ENCODE data around the gene DNAH6.

DNAH6 gene

DNA sequence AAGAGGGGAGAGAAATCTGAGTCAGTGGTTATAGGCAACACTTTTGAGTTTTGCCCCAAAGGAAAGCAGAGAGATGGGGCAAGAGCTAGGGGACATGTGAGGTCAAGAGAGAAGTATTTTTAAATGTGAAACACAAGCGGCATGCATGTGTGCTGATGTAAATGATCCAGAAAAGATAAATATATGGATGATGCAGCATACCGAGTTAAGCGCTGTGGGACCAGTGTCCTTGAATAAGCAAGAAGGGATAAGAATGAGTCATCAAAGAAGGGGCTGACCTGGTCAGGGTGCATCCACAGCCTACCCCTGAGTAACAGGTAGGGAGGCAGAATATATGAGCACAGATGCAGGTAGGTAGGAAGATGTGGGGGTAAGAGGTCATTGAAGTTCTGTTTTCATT, 183.7 kb downstream of the DNAH6 start:
- DNase-seq = no peak

DNA sequence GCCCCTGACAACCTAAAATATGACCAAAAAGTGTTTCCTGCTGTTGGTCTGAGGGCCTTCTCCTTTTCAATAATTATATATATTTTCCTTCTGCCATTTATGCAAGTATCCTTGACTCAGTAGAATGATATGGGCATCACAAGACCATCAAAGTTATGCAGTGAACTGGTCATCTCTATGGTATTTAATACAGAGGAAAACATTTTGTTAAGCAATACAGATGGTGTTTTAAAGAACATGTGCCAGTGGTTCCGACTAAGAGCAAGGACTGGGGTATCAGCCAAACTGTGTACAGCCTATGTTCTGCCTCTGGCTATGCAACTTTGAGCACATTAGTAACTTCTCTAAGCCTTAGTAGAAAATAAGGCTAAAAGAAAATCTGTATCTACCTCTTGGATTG, 185.6 kb downstream of the DNAH6 start:
- no peak for DNase-seq

DNA sequence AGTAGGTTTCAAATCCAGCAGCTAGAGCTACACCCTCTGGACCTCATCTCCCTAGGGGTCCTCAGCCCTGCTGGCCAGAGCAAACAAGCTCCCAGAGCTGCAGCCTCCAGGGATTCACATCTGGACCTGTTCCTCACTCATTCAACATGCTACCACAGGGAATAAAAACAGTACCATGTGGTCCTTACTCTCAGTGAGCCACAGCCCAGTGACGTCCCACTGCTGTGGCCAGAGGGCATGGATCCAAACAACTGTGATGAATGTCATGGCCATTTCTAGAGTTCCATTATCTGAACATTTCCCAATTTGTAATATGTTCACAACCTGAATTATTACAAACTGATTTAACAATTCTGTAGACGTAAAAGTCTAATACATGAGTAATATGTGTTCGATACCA, 186.6 kb downstream of the DNAH6 start:
- no peak for DNase-seq

DNA sequence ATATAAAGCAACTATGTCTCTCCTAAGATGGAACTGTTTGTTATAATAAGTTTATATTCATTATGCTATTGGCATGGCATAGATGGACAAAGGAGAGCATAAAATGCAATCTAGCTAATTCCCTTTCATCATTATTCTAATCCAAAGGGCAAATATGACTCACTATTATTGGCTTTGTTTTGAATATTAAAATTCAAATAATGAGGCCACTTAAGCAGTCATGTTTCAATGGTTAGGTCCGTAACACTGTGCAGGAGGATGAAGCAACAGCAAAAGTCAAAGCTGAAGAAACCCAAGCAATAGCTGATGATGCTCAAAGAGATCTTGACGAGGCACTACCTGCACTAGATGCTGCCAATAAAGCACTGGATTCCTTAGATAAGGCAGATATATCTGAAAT, 187.5 kb downstream of the DNAH6 start:
- DNase-seq = no peak

DNA sequence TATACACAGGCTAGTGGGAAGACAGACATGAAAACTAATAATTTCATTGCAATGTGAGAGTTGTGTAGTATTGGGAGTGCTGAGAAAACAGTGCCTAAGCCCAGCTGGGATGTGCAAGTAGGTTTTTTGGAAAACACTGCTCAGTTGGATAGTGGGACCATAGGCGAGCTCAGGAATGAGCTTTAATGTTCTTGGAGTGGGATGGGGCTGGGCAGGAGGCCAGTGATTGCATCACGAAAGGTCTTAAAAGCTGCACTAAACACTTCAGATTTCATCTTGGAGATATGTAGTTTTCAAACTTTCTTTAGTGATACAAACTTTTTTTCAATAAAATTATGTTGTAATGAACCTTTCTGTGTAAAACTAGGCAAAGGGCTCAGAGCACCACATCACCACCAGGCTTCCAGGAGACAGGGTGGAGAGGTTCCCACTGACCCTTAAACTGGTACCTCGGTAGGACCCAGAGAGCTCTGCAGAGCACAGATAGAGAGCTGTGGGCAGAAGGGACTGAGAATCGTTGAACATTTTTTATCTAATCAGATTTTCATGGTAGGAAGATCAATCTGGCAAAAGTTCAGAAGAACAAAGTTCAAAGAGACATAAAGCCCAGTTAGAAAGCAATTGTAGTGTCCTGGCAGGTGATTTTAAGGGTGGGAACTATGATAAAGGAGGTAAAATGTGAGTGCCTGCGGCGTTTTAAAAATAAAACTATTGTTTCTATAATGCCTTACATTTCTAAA, 188.4 kb downstream of the DNAH6 start:
- no peak for DNase-seq

DNA sequence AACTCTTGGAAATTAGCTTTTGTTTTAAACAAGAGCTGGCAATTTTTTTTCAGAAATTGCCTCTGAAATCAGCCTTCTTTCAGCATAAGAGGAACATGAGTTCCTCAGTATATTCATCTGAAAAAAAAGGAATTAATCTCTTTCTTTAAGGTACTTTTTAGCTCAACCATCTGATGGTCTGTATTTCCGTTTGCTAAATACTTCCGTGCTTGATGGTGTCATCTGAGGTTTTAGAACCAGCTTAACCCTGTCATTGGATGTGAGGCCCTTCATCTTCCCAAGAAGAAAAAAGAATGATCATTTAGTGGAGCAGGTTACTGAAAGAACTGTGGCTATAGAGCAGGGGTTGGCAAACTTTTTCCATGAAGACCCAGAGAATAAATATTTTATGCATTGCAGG, 189.6 kb downstream of the DNAH6 start:
- DNase-seq = no peak

DNA sequence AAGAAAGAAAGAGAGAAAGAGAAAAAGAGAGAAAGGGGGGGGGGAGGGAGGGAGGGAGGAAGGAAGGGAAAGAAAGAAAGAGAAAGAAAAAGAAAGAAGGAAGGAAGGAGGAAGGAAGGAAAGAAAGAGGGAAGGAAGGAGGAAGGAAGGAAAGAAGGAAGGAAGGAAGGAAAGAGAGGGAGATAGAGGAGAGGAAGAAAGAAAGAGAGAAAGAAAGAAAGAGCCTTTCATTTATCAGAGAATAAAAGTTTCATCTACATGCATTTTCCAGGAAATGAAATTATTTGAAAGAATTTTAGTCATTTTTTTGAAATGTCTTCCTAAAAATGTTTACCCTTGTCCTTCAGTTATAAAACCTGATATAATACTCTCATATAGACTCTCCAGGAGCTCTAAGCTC, 192.1 kb downstream of the DNAH6 start:
- no peak for DNase-seq

DNA sequence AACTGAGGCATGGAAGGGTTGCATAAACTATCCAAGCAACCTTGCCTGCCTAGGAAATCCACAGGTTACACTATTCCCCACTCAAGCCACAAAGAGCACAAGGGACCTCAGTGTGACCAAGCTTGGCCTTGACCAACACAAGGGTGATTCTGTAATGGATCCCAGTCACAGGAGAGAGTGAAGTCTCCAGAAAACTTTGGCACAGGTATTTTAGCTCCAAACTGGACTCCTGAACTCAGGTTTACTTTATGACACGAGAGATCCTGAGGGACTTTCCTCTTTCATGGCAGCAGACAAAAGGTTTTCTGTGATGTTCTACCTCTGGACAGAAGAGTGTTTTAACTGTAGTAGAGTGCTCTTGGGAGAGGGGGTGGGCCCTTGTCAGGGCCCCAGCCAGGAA, 195.4 kb downstream of the DNAH6 start:
- DNase-seq = no peak

DNA sequence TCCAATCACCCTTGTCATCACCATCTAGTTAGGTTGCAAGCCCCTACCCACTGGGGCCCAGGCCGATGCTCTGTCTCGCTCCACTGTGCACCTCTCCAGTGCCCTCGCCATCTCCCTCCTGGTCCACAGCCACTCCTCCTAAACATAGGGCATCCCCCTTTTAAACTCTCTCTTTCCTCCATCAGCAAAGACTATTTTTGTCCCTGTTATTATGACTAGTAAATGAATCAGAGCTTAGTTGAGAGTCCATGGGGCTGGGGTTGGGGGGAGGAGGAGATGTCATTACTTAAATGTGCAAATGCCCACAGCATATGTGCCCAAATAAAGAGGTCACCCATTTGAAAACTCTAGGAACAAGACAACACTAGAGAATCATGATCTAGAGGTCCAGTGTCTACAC, 197.1 kb downstream of the DNAH6 start:
- DNase-seq = no peak

DNA sequence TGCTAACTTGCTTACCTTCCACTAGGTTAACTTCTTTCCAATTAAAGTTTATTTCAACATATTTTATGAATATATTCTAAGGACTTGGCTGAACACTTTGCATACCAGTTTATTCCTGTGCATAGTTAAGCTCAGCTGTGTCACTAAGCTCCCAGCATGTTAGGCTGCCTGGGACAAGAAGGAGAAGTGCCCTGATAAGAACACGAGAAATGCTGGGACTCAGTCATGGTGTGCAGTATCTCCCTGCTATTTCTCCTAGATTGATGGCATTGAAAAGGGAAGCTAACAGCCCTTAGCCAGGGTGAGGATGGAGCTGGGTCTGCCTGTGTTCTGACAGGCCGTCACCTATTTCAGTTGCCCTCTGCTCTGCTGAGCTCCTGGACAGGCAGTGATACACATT, 200.3 kb downstream of the DNAH6 start:
- DNase-seq = no peak

DNA sequence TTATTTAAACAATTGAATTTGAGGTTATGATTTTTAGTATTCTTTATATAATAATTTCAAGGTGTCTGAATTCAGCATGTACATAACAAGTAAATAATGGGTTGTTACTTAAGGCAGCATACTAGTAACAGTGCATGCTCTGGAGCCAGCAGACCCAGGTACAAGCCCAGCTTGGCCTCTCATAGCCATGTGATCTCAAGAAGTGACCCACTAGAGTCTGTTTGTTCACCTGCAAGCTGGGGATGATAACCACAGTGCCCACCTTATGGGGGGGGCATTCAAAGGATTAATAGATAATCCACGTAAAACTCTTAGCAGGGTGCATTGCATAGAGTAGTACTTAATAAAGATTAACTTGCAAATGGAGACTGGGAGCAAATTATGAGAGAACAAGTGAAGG, 201.0 kb downstream of the DNAH6 start:
- DNase-seq = no peak

DNA sequence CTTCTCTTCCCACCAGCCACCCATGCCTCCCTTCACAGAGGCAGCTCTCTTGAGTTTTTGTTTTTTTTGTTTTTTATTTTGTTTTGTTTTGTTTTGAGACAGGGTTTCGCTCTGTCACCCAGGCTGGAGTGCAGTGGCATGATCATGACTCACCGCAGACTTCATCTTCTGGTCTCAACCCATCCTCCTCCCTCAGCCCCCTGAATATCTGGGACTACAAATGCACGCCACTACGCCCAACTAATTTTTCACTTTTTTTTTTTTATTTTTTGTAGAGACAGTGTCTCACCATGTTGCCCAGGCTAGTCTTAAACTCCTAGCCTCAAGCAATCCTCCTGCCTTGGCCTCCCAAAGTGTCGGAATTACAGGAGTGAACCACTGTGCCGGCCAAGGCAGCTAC, 203.1 kb downstream of the DNAH6 start:
- no peak for DNase-seq

DNA sequence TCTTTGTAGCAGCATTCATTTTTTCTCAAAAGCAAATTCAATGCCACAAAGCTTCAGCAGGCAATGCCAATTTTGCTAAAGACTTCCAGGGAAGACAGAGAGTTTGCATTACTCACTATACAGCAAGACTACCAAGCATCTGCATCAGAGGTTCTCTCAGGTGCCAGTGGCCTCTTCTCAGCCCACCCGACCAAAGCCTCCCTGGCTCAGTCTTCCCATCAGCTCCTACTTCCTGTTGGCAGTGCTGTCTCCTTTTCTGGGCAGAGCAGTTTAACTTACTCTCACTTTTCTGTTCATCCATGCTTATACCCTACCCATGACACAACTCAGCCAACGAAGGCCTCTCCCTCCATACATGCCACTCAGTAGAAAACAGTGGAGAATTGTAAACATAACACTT, 207.5 kb downstream of the DNAH6 start:
- DNase-seq = no peak

DNA sequence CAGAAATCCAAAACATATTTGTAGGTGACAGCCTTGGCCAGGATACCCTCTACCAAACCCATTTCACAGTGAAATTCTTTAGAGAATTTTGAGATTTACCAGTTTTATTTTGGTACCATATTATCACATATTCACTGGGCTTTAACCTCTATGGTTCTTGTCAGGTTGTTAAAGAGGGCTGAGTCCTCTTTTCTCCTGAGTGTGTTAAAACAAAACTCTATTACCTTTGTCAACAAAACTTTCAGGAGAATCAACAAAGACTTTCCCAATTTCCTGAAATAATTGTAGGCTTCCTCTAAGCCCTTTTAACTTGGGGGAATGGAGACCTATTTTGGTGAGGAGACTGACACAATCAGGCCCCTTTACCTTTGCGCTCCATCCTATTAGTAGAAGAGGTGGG, 209.4 kb downstream of the DNAH6 start:
- no peak for DNase-seq

DNA sequence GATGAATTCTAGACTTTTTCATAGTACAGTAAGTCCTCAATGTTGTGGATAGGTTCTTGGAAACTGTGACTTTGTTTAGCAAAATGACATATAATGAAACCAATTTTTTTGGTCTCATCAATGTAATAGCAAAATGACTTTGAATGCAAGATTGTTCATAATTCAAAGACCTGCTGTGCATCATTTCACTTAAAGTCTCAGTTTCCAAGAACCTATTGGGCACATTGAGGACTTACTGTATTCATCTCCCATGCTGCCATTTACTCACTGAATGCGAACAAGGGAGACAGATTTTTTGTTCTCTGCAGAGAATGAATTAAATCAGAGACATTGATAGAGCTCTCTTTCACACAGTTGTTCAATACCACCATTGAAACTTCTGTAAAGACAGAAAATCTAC, 211.0 kb downstream of the DNAH6 start:
- DNase-seq = no peak

DNA sequence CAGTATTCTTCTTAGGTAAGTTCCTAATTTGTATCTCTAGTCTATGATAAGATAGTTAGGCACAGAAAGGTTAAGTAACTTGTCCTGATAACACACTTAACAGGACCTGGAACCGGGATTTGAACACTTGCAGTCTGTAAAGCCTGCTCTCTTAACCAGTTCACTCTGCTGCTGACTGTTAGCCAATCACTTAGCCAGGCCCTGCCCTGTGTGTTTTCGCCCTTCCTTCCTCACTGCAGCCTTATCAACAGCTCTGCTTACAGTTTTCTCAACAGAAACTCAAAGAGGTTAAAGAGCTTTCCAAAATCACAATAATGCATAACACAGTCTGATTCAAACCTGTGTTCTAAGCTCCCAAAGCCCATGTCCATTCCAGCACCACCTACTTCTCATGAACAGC, 212.9 kb downstream of the DNAH6 start:
- DNase-seq = no peak

DNA sequence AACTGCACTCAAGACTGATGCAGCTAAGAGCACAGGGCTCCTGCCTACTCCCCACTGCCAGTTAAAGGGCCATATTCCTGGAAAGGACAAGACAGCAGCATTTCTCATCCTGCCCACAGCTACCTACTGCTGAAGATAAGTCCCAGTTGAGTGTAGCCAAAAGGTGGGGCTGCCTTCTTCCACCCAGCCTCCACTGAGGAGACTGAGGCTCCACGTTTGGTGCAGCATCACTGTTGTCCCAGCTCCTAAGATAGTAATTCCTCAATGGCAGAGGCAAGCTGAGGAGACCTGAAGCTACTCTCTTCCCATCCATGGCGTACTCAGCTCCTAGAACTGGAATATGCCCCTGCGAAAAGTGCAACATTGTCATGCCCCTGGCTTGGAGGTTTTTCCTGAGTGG, 214.9 kb downstream of the DNAH6 start:
- DNase-seq = no peak

DNA sequence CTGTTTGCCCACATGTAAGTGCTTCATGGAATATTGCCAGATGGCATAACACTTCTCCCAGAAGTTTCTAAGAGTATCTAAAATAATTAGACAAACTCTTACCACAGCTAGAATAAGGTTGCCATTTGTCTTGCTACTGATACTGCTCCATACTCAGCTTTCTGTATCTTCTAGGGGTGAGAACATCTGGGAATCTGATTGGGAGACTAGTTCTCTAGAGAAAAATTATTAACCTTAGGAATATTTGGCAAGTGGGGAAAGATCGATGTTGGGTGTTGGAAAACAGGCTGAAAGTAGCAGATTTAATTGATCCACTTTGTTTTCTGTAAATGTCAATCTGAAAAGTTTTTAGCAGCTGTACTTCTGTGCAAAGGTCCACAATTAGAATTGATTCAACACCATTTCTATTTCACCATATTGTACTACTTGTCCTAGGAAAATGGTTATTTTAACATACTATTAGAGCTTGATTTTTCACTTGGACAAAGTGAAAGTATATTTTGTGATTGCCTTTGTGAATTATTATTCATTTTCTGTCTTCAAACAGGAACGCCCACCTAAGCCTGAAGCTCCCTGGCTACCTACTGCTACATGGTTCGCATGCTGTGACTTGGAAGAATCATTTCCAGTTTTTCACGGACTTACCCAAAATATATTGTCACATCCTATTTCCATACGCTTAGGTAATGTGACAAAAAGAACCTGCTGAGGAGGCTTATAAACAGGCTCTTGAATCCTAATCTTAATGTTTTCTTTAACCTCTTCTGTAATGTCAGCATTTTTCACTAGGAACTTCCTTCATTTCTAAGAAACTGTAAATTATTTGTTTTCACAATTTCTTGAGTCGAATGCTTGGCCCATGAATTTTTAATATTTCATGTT, 216.8 kb downstream of the DNAH6 start:
- no peak for DNase-seq

DNA sequence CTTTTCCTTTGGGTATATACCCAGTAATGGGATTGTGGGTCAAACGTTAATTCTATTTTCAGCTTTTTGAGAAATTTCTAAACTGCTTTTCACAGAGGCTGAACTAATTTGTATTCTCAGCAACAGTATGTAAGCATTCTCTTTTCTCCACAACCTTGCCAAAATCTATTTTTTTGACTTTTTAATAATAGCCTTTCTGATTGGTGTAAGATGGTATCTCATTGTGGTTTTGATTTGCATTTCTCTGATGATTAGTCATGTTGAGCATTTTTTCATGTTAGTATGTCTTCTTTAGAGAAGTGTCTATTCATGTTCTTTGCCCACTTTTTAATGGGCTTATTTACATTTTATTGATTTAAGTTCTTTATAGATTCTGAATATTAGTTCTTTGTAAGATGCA, 219.1 kb downstream of the DNAH6 start:
- no peak for DNase-seq

DNA sequence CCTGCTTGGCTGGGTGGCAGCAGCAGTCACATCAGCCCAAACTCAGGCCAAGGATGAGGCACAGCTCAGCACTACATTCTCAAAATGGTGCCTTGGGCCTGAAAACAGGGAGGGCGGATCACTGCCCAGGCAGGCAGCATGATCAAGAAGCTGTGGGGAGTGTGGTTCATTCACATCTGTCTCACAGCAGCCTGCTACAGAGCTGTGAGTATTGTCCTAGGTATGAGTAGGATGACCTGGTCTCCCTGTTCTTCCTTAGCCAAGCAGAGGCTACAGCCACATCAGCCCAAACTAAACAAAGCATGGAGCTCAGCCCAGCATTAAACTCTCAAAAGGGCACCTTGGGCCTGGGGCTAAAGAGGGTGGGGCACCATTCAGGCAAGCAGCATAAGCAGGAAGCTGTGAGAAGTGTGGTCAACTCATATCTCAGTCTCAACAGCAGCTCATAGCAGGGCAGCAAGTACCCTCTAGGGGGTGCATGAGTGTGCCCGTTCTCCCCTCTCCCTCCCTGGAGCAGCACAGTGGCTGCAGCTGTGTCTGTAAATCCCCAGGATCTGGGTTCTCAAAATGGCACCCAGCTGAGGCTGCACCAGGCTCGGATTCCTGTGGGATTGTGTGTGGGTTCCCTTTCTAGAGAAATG, 225.0 kb downstream of the DNAH6 start:
- DNase-seq = peak; percentile 35

DNA sequence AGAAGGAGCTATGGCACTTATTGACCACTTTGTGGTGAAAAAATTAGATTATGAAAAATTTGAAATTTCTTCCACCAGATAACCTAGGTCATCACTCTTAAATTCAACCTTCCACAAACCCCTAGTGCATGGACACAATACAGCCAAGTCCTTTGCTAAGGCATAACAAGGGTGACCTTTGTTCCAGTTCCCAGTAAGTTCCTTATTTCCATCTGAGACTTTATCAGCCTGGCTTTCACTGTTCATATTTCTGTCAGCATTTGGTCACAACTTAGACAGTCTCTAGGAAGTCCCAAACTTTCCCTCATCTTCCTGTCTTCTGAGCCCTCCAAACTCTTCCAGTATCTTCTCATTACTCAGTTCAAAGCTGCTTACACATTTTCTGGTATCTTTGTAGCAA, 232.0 kb downstream of the DNAH6 start:
- no peak for DNase-seq

DNA sequence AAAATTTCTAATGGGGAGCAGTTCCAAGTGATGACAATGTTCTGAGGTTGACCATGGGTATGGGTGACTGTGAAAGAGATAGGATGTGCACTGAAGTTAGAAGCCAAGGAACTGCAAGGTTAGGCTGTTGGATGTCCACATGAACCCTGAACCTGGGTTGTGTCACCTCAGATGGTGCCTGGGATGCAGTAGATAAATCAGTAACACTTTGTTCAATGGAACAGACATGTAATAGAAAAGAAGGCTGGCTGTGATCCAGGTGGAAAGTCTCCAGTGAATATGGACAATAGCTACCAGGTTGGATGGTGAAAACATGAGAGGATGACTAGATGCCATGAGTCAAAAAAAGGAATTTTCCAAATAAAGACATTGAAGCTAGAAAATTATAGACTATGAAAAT, 233.1 kb downstream of the DNAH6 start:
- no peak for DNase-seq

DNA sequence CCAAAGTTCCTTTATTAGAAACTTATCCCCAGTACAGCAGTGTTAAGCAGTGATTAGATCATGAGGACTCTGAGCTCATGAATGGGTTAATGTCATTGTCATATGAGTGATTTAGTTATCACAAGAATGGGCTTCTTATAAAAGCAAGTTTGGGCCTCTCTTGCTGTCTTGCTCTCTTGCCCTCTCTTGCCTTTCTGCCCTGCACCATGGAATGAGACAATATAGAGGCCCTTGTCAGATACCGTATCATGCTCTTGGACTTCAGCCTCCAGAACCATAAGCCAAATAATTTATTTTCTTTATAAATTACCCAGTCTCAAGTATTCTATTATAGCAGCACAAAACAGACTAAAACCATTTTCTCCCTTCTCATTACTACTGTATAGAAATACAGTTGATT, 238.8 kb downstream of the DNAH6 start:
- DNase-seq = no peak

DNA sequence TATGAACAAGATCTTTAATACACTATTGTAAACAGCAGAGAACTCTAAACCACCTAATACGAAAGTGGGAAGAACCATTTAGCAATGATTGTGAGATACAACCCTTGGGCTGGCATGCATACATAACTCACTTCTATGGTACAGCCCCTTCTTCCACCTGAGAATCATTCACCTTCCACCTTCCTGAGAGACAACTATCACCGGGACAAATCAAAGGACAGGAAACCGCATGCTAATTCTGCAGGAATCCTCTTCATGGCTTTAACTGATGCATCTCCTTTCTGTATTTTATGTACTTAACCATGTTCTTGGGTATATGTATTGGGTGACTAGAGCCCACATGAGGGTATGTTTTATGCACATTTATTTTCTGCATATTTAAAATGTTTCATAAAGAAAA, 241.3 kb downstream of the DNAH6 start:
- no peak for DNase-seq
